Activated T-cell treated with anti-CD3 and anti-CD28 coated beads, Interleukin-2, amount 50 U/mL, for 4 hours (primary cell): ENCODE measurements around the gene ELMO1. TPM values are rescaled to one million over a fixed set of nuclear protein-coding genes. Genes with fewer than 3 reads are reported as not detected.
A peak's percentile ranks its signal among the peaks of the same experiment; 100 is the strongest.

Experiments
- ATAC-seq, 2 donors: fragments of 200-7000 bp; cut with Tn5 transposase; one replicate each; pipeline ENCODE4 v1.10.0; 2021
- DNase-seq: peaks from one replicate; pipeline ENCODE4 v3.0.0-alpha.2; 2020
- H3K27me3 Mint-ChIP-seq: one replicate; pipeline ENCODE4 v1.8.0; 2021; ENCODE audit warnings: low read depth, mixed read lengths
- H3K36me3 Mint-ChIP-seq: one replicate; pipeline ENCODE4 v1.8.0; 2022; ENCODE audit warnings: mixed read lengths; ENCODE audit not compliant: insufficient read depth
- H3K4me1 Mint-ChIP-seq: one replicate; pipeline ENCODE4 v1.8.0; 2021; ENCODE audit warnings: low read depth, mixed read lengths
- H3K4me3 Mint-ChIP-seq: one replicate; pipeline ENCODE4 v1.8.0; 2021; ENCODE audit warnings: mild to moderate bottlenecking, moderate library complexity, mixed read lengths
- H3K9me3 Mint-ChIP-seq: one replicate; pipeline ENCODE4 v1.8.0; 2021; ENCODE audit warnings: mixed read lengths
- total RNA-seq, 3 donors: library from RNA; stranded (reverse); gene quantifications; one replicate each; pipeline ENCODE4 v1.2.1, GENCODE V29; 2021

ELMO1 gene
- total RNA-seq, 3 donors from 2014 or later: 117 to 137 (median 118) TPM

DNA sequence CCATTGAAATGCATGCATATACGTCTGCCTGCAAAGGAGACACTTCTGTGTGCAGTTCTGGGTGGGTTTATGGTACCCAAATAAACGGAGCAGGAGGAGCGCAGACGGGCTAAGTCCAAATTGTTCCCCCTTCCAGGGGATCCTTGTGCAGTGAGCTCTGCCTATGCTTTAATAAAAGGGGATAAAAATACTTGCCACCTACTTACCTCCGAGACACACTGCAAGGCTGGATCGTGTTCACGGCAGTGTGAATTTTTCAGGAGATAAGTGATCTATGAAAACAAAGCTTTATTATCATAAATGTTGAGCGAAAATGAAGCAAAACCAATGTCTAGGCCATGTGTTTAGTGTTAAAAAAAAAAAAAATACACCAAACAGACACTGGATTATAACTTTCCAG is 415.5 kb downstream of the ELMO1 start:
- no peak overlapping the region for H3K4me3 Mint-ChIP-seq
- ATAC-seq (no peak), DNase-seq (no peak)
- no peaks in the 10 kb centered on the region for H3K9me3 Mint-ChIP-seq
- no peaks in the 10 kb centered on the region for H3K27me3 Mint-ChIP-seq
- H3K36me3 Mint-ChIP-seq: peaks cover 56% of the 10 kb centered on the region
- peaks cover 61% of the 10 kb centered on the region for H3K4me1 Mint-ChIP-seq

DNA sequence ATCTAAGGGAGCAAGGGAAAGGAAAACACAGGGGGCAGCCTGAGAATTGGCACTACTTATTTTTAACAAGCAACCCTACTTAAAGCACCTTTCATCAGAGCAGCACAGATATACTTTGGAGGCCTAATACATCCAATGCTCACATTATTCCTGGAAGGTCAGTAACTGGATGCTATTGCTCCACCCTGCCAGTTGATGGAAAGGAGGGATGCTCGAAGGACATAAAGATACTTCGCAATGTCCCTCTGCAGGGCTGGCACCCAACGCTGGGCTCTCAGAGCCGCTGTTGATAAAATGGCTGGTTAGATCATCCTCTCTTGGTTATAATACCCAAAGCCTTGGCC is 416.4 kb downstream of the ELMO1 start:
- Mint-ChIP-seq H3K4me1 (peaks cover 64% of the 10 kb centered on the region), H3K36me3 (peaks cover 52% of the 10 kb centered on the region), H3K9me3 (no peaks in the 10 kb centered on the region), H3K27me3 (no peaks in the 10 kb centered on the region), H3K4me3 (no peak overlapping the region)
- no peak for DNase-seq
- no peak for ATAC-seq

DNA sequence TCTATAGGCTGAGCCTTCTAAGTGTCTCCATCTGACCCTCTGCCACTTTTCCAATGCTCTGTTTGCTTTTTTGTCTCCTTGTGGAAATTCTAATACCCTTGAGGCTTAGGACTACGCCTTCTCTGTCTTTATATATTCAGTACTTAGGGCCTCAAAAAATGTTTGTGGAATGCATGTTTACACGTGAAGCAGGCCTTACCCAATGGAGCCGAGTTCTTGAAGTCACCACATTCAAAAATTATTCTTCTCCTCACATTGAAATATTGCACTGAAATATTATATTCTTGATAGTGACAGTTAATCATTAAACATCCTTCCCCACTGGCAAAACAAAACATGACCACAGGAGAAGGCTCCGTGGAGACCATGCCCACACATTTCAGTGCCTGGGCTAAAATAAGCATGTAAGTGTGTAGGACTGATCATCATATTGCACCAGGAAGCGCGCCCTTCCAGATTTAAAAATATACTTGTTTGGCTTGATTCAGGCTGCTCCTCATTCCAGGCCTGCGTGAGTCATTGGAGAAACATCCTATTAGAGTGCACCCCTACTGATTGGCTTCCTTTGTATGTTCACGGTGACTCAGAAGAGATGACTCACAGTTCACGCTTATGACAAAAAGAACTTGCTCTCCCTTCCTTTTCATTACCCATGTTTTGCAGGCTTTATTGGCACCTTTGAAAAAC is 416.9 kb downstream of the ELMO1 start:
- peaks cover 54% of the 10 kb centered on the region for H3K36me3 Mint-ChIP-seq
- no peaks in the 10 kb centered on the region for H3K9me3 Mint-ChIP-seq
- H3K4me3 Mint-ChIP-seq: peak overlapping the region; percentile 4
- ATAC-seq (peak; percentile 89 to 90), DNase-seq (peak; percentile 21)
- peaks cover 69% of the 10 kb centered on the region for H3K4me1 Mint-ChIP-seq
- H3K27me3 Mint-ChIP-seq: no peaks in the 10 kb centered on the region

DNA sequence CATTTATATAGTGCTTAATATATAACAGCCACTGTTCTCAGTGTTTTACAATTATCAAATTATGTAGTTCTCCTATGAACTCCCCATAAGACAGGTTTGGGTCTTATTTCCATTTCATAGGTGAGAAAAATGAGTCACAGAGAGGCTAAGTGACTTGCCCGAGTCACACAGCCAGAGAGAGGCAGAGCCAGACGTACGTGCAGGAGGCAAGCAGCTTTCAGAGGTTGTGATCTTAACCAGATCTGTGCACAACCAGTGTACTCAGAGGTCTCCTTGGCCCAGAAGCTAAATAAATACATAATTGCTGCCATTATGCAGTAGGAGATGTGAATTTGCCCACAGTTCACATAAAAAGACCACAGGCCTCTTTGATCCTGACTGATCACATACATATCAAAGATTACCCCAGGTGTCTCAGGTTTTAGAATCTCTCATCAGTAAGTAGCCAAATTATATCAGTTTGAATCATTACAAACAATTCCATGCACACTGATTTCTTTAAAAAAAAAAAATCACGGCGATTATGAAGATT is 419.7 kb downstream of the ELMO1 start:
- Mint-ChIP-seq H3K9me3 (no peaks in the 10 kb centered on the region), H3K36me3 (peaks cover 63% of the 10 kb centered on the region), H3K4me3 (no peak overlapping the region), H3K27me3 (no peaks in the 10 kb centered on the region), H3K4me1 (peaks cover 63% of the 10 kb centered on the region)
- ATAC-seq (peak; percentile 74 to 77), DNase-seq (no peak)

DNA sequence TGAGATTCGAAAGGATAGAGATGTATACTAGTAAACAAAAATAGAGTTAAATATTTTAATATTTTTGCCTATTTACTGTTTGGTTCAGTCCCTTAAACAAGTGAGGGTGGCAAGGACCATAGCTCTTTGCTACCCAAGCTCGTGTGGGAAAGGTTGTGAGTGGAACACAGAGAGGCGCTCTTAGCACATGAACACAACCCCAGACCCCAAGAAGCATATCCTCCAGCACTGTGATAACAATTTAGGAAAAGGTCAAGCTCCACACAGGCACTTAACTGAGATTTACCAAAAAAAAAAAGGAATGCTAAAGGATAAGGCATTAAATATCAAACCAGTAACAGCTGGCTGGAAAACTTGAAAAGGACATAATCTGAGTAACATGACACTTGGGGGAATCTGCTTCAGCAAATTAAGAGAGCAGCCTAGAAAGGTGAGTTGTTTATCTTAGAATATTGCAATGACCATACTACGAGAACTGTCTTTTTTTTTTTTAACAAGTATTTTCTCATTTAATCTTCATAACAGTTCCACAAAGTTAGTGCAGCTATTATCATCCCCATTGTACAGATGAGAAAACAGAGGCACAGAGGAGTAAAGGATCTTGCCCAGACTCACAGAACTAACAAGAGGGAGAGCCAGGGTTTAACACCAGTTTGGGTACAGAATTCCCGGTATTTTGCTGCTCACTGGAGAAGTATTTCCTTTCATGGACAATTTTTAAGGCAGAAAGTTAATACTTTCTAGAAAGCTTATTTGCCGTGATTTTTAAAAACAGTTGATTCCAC is 420.9 kb downstream of the ELMO1 start:
- H3K9me3 Mint-ChIP-seq: no peaks in the 10 kb centered on the region
- H3K4me1 Mint-ChIP-seq: peaks cover 53% of the 10 kb centered on the region
- H3K27me3 Mint-ChIP-seq: no peaks in the 10 kb centered on the region

DNA sequence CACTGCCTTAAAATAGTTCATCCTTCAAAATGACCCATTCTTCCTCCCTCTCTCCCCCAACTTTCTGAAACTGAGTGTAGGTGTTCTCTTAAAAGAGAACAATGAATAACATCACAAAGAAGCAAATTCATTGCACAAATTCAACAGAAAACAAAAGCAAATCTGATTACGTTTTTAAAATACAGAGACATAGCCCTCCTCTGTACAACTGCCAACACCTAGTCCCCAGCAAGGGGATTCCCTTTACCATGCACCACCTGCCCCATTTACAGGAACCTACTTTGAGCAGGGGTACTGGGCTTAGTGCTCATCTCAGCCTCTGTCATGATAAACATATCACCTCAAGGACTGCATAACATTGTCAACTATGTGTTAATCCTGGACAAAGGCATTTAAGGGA is 421.6 kb downstream of the ELMO1 start:
- ATAC-seq (no peak), DNase-seq (no peak)
- no peaks in the 10 kb centered on the region for H3K9me3 Mint-ChIP-seq
- peaks cover 47% of the 10 kb centered on the region for H3K4me1 Mint-ChIP-seq
- peaks cover 58% of the 10 kb centered on the region for H3K36me3 Mint-ChIP-seq
- no peak overlapping the region for H3K4me3 Mint-ChIP-seq
- H3K27me3 Mint-ChIP-seq: no peaks in the 10 kb centered on the region

More for the DNA sequence above, 420.9 kb downstream of the ELMO1 start:
- DNase-seq (no peak), ATAC-seq (no peak)
- Mint-ChIP-seq H3K36me3 (peaks cover 58% of the 10 kb centered on the region), H3K4me3 (no peak overlapping the region)

DNA sequence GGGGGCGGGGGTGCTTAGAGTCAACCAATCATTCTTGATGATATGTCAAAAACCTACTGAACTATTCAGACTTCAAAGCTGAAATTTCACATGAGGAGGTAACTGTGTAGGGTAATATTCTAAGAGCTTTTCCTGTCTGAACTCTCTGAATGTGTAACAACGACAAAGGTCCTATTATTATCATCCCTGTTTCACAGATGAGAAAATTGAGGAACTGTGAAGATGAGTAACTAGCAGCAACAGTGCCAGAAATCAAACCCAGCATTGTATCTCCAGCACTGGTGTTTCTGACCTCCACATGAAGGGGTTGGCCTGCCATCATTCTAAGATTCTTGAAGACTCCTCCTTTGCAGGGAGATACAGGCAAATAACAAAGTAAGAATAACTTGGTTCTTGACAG is 429.7 kb downstream of the ELMO1 start:
- no peak for DNase-seq
- Mint-ChIP-seq H3K36me3 (peaks cover 34% of the 10 kb centered on the region), H3K27me3 (no peaks in the 10 kb centered on the region), H3K4me1 (peaks cover 7% of the 10 kb centered on the region), H3K4me3 (no peak overlapping the region), H3K9me3 (no peaks in the 10 kb centered on the region)
- no peak for ATAC-seq

DNA sequence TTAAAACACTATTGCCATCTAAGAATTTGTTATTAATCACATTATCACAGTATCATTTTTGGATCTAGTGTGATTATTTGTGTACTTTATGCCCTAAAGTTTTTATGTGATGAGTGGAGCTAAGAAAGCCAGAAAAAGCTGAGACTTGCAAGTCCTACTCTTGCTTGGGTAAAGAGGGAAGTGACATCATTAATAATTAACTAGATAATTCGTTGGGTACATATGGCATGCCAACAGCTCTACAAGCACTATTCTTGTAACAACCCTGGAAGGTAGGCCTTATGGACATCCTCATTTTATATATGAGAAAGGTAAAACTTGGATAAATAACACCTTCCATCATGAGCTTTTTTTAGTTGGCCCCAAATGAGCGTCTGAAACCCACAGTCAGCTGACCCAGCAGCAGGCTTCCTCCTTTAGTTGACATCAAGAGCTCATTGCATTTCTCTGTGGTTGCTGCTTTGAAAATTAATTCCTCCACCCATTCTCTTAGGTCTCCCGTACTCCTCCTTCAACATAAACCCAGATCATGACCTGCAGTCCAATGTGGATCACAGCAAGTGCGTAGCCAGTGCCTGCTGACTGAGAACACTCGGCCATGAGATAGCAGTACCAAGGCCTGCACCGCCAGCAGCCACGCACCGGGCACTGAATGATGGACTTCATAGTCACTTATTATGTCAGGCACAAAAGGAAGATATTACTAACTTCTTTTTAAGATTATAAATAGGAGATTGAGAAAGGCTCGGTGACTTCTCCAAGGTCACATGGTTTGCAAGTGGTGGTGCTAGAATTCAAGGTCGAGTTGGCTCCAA is 432.4 kb downstream of the ELMO1 start:
- H3K4me3 Mint-ChIP-seq: no peak overlapping the region
- ATAC-seq: no peak
- H3K9me3 Mint-ChIP-seq: no peaks in the 10 kb centered on the region
- peaks cover 7% of the 10 kb centered on the region for H3K4me1 Mint-ChIP-seq
- H3K36me3 Mint-ChIP-seq: peaks cover 40% of the 10 kb centered on the region
- no peak for DNase-seq
- H3K27me3 Mint-ChIP-seq: no peaks in the 10 kb centered on the region

DNA sequence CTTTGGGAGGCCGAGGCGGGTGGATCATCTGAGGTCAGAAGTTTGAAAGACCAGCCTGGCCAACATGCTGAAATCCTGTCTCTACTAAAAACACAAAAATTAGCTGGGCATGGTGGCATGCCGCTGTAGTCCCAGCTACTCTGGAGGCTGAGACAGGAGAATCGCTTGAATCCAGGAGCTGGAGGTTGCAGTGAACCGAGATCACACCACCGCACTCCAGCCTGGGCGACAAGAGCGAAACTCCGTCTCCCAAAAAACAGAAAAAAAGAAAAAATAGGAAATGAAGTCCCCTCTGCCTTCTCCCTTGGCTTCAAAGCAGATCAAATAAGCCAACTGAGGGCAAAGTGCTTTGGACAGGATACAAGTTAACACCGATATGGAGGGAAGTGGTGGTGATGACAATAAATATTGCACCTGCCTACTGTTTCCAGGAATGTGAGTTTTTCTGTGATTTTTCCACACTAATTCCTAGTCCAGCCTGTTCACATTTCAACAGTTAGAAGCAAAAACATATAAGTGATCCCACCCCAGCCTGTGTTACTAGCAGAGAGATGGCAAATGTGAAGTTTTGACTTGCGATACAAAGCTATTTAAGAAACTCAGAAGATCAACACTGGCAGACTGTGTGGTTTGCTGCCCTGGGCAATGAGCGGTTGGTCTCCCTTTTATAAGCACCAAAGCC is 433.2 kb downstream of the ELMO1 start:
- ATAC-seq (no peak), DNase-seq (no peak)
- H3K4me3 Mint-ChIP-seq: no peak overlapping the region
- peaks cover 40% of the 10 kb centered on the region for H3K36me3 Mint-ChIP-seq
- no peaks in the 10 kb centered on the region for H3K9me3 Mint-ChIP-seq
- H3K27me3 Mint-ChIP-seq: no peaks in the 10 kb centered on the region
- peaks cover 7% of the 10 kb centered on the region for H3K4me1 Mint-ChIP-seq

DNA sequence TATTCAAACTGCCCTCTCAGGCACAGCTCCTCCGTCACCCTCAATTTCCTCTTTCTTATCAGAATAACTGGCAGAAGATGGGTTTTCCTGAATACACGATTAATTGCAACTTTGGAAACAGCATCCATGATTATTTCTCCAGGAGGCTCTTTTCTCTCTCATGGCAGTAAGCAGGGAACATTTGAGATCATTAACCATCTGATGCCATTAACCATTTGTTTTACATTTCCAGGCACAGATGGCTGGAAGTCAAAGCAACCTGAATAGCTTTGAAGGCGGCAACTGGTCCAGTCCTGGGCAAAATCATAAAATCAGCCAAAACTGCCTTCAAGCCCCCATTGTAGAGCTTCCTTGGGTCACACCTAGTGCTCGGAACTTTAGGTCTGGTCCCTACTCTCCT is 434.9 kb downstream of the ELMO1 start:
- DNase-seq: no peak

DNA sequence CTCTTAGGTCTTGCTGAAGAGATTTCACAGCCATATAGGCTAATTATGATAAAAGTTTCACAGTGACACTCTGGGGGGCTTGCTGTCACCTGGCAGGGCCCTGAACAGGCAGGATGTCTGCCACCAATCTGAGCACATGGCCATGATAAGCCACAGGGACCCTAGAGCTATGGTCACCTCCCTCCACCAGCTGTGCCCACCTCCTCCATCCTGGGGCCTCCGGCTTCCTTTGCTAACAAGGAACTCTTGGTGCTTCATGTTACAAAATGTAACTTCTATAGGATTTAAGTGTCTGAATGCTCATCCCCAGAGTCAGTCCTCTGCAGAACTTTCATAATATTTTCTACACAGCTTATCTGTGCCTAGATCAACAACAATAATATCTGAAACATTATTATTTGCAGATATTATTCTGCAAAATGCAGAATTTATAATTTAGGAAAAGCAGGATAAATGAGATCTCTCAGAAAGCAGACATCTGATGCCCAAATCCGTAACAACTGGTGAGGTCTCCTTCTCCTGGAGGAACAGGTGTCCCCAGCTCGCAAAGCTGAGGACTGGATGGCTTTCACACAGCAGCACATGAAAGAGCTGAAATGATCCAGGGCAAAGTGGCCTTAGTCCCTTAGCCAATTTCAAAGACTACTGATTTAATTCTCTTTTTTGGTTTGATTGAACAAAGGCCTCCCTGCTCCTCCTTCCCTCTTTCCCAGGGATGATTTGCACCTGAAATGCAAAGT is 437.3 kb downstream of the ELMO1 start:
- H3K4me1 Mint-ChIP-seq: peaks cover 3% of the 10 kb centered on the region
- DNase-seq (no peak), ATAC-seq (no peak)
- H3K27me3 Mint-ChIP-seq: no peaks in the 10 kb centered on the region
- H3K9me3 Mint-ChIP-seq: no peaks in the 10 kb centered on the region
- H3K36me3 Mint-ChIP-seq: peaks cover 53% of the 10 kb centered on the region
- H3K4me3 Mint-ChIP-seq: no peak overlapping the region

More for the DNA sequence above, 434.9 kb downstream of the ELMO1 start:
- no peak for ATAC-seq
- Mint-ChIP-seq H3K36me3 (peaks cover 46% of the 10 kb centered on the region), H3K9me3 (no peaks in the 10 kb centered on the region), H3K4me3 (no peak overlapping the region), H3K4me1 (peaks cover 5% of the 10 kb centered on the region), H3K27me3 (no peaks in the 10 kb centered on the region)

DNA sequence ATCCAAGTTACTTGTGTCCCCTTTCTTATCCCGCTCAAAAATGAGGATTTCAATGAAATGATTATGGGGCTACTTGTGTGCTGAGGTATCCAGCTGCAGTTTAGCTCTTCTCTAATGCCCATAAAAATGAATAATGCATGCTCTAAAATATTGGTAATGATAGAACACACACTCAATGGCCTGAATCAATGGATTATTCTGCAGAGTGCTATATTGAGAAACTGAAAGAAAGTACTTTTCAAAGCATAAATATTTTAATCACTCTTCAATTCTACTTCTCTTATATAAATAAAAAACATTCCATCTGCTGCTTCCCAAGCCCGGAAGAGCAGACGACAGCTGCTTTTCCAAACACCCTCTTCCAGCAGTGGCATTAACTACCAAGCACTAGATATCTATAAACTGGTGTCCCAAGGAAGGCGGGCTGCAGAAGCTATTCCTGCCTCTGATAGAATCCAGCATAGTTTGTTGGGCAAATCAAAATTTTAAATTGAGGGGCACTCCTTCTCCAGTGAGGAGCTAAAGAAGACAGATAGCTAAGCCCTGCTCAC is 439.5 kb downstream of the ELMO1 start:
- Mint-ChIP-seq H3K4me3 (no peak overlapping the region), H3K27me3 (no peaks in the 10 kb centered on the region), H3K36me3 (peaks cover 59% of the 10 kb centered on the region), H3K9me3 (no peaks in the 10 kb centered on the region), H3K4me1 (peaks cover 3% of the 10 kb centered on the region)
- ATAC-seq (no peak), DNase-seq (no peak)

DNA sequence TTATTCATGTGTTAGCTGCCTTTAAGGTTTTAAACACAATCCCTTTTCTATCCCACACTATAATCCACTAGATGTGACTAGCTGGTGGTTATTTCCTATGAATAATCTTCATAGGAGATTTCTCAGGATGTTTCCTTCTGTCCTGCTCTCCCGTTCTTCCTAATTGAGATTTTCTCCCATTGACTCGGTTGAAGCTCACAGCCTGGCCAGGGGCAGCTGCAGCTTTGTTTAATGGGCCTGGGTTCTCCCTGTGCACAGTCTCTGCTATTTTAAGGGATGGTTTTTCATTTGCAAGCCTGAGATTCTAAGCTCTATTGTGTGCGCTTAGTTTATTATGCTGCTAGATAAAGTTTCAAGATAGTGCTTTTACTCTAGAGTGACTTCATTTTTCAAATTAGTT is 441.0 kb downstream of the ELMO1 start:
- no peak for ATAC-seq
- no peaks in the 10 kb centered on the region for H3K27me3 Mint-ChIP-seq
- peaks cover 3% of the 10 kb centered on the region for H3K4me1 Mint-ChIP-seq
- DNase-seq: no peak
- no peak overlapping the region for H3K4me3 Mint-ChIP-seq
- peaks cover 63% of the 10 kb centered on the region for H3K36me3 Mint-ChIP-seq
- no peaks in the 10 kb centered on the region for H3K9me3 Mint-ChIP-seq
